Panc1 (cell line): ENCODE measurements around the gene NIT2.

Source experiments
- POLR2AphosphoS5 ChIP-seq: IDR thresholded peaks from 2 replicates; pipeline ENCODE4 v1.6.1; 2012; ENCODE audit warnings: mild to moderate bottlenecking, low read depth, low read length, moderate library complexity
- SIN3A ChIP-seq: IDR thresholded peaks from 2 replicates; pipeline ENCODE4 v1.6.1; 2012; ENCODE audit warnings: low read depth, mild to moderate bottlenecking, low read length, moderate library complexity, borderline replicate concordance; ENCODE audit not compliant: insufficient read depth
- TCF7L2 ChIP-seq: IDR thresholded peaks from 2 replicates; pipeline ENCODE4 v1.6.1; 2011; ENCODE audit warnings: mild to moderate bottlenecking, low read depth, low read length, inconsistent platforms
- TF ChIP-seq, protein P1 (sequence below): fragments of 450-650 bp; IDR thresholded peaks from 2 replicates; pipeline ENCODE4 v1.5.1; 2017; ENCODE audit warnings: mild to moderate bottlenecking
- TF ChIP-seq, protein P2 (sequence below), 2 experiments: IDR thresholded peaks; 2 replicates each; pipeline ENCODE4 v1.6.1; 2011 to 2012; ENCODE audit warnings: low read depth in 2 of 2, control low read depth in 1 of 2, low read length in 1 of 2, mild to moderate bottlenecking in 1 of 2, moderate library complexity in 1 of 2; ENCODE audit not compliant: insufficient read depth in 1 of 2

DNA sequence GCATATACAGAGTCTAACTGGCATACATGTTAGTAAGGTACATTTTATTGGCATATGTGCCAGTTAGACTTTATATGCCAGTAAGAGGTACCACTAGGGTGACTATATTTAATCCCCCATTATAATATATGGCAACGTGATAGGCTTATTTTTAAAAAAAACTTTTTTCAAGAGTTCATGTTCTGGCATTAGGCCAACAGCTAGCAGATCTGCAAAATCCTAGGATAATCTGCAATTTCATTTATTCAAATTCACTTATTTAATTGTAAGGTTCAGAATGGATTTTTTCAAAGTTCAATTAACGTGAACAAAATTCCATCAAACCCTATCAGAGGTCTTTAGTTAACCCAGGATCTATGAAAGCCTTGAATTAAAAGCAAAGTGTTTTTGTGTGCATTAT, 31.9 kb downstream of the NIT2 start:
- TF ChIP-seq, protein P1, sequence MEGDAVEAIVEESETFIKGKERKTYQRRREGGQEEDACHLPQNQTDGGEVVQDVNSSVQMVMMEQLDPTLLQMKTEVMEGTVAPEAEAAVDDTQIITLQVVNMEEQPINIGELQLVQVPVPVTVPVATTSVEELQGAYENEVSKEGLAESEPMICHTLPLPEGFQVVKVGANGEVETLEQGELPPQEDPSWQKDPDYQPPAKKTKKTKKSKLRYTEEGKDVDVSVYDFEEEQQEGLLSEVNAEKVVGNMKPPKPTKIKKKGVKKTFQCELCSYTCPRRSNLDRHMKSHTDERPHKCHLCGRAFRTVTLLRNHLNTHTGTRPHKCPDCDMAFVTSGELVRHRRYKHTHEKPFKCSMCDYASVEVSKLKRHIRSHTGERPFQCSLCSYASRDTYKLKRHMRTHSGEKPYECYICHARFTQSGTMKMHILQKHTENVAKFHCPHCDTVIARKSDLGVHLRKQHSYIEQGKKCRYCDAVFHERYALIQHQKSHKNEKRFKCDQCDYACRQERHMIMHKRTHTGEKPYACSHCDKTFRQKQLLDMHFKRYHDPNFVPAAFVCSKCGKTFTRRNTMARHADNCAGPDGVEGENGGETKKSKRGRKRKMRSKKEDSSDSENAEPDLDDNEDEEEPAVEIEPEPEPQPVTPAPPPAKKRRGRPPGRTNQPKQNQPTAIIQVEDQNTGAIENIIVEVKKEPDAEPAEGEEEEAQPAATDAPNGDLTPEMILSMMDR: no peak
- TF ChIP-seq POLR2AphosphoS5 (no peak), SIN3A (no peak), TCF7L2 (no peak)
- TF ChIP-seq, protein P2, sequence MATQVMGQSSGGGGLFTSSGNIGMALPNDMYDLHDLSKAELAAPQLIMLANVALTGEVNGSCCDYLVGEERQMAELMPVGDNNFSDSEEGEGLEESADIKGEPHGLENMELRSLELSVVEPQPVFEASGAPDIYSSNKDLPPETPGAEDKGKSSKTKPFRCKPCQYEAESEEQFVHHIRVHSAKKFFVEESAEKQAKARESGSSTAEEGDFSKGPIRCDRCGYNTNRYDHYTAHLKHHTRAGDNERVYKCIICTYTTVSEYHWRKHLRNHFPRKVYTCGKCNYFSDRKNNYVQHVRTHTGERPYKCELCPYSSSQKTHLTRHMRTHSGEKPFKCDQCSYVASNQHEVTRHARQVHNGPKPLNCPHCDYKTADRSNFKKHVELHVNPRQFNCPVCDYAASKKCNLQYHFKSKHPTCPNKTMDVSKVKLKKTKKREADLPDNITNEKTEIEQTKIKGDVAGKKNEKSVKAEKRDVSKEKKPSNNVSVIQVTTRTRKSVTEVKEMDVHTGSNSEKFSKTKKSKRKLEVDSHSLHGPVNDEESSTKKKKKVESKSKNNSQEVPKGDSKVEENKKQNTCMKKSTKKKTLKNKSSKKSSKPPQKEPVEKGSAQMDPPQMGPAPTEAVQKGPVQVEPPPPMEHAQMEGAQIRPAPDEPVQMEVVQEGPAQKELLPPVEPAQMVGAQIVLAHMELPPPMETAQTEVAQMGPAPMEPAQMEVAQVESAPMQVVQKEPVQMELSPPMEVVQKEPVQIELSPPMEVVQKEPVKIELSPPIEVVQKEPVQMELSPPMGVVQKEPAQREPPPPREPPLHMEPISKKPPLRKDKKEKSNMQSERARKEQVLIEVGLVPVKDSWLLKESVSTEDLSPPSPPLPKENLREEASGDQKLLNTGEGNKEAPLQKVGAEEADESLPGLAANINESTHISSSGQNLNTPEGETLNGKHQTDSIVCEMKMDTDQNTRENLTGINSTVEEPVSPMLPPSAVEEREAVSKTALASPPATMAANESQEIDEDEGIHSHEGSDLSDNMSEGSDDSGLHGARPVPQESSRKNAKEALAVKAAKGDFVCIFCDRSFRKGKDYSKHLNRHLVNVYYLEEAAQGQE (IDR thresholded peaks at IDR 0.05; ENCODE audit: insufficient read depth in 1 of 2, low read depth in 2 of 2, low read length in 1 of 2): no peak
